SK-N-SH (cell line): ENCODE data around the gene UMOD. TPM values are rescaled to one million over a fixed set of nuclear protein-coding genes. Genes with fewer than 3 reads are reported as not detected.

ENCODE experiments used
- CTCF ChIA-PET: fragments of 300-600, 350-600 bp; formaldehyde crosslinking; extraction: SDS; loops from one replicate; lab custom pipeline; 2021; lab: Yijun Ruan, JAX
- POLR2A ChIA-PET: fragments of 350-600 bp; sonication (Branson Sonifier 250); formaldehyde crosslinking; extraction: SDS; loops from one replicate; lab custom pipeline; 2020; ENCODE audit warnings: antibody characterized with exemption, inconsistent platforms; lab: Yijun Ruan, JAX
- DNase-seq: peaks from one replicate; pipeline ENCODE4 v3.0.0; 2012
- H2AFZ ChIP-seq: fragments of 200-600 bp; sonication (generic); 2 replicates; pipeline ENCODE4 v1.8.1; 2016; ENCODE audit warnings: antibody characterized with exemption, mild to moderate bottlenecking, low read depth
- H3F3A ChIP-seq: fragments of 200-600 bp; sonication (generic); replicated peaks from 2 replicates; pipeline ENCODE3; 2016; ENCODE audit warnings: antibody characterized with exemption, mild to moderate bottlenecking; ENCODE audit not compliant: insufficient read depth
- H3K27ac ChIP-seq, 2 experiments: fragments of 200-500 bp in 1 of 2; fragments of 200-600 bp in 1 of 2; sonication (Bioruptor generic) in 1 of 2; sonication (generic), shearing (Covaris generic) in 1 of 2; 2 replicates each; pipeline versions ENCODE4 v1.5.1 to v1.6.1; 2014 to 2016; ENCODE audit warnings: low read depth in 2 of 2, inconsistent platforms in 1 of 2, low read length in 1 of 2, mild to moderate bottlenecking in 1 of 2, mixed read lengths in 1 of 2
- H3K27me3 ChIP-seq: fragments of 200-600 bp; sonication (generic), shearing (Covaris generic); 2 replicates; pipeline ENCODE4 v1.6.1; 2016; ENCODE audit warnings: mixed run types; ENCODE audit not compliant: insufficient read depth
- H3K36me3 ChIP-seq, 2 experiments: fragments of 200-500 bp in 1 of 2; fragments of 200-600 bp in 1 of 2; sonication (Bioruptor generic) in 1 of 2; sonication (generic) in 1 of 2; replicated peaks in 1 of 2; 2 replicates each; pipeline versions ENCODE3 to v1.5.1; 2014 to 2016; ENCODE audit warnings: low read length in 1 of 2, mild to moderate bottlenecking in 1 of 2; ENCODE audit not compliant: insufficient read depth in 2 of 2, control insufficient read depth in 1 of 2
- H3K4me1 ChIP-seq, 2 experiments: fragments of 200-500 bp in 1 of 2; fragments of 200-600 bp in 1 of 2; sonication (Bioruptor generic) in 1 of 2; sonication (generic), shearing (Covaris generic) in 1 of 2; 2 replicates each; pipeline versions ENCODE4 v1.5.1 to v1.6.1; 2014 to 2016; ENCODE audit warnings: low read depth in 1 of 2, low read length in 1 of 2, mixed run types in 1 of 2; ENCODE audit not compliant: insufficient read depth in 2 of 2, control insufficient read depth in 1 of 2
- H3K4me2 ChIP-seq: fragments of 200-600 bp; sonication (generic), shearing (Covaris generic); 2 replicates; pipeline ENCODE4 v1.6.1; 2017; ENCODE audit warnings: mixed run types
- H3K4me3 ChIP-seq, 2 experiments: fragments of 200-500 bp in 1 of 2; fragments of 200-600 bp in 1 of 2; sonication (Bioruptor generic) in 1 of 2; sonication (generic), shearing (Covaris generic) in 1 of 2; 2 replicates each; pipeline versions ENCODE4 v1.5.1 to v1.8.1; 2014 to 2016; ENCODE audit warnings: low read depth in 2 of 2, inconsistent platforms in 1 of 2, low read length in 1 of 2, mild to moderate bottlenecking in 1 of 2, mixed read lengths in 1 of 2, moderate library complexity in 1 of 2
- H3K79me2 ChIP-seq: fragments of 200-600 bp; sonication (generic); 2 replicates; pipeline ENCODE4 v1.8.1; 2017; ENCODE audit warnings: mild to moderate bottlenecking; ENCODE audit not compliant: insufficient read depth
- H3K9ac ChIP-seq: fragments of 200-600 bp; sonication (generic); 2 replicates; pipeline ENCODE4 v1.6.1; 2017; ENCODE audit warnings: mixed run types
- H3K9me2 ChIP-seq: fragments of 200-600 bp; sonication (generic); 2 replicates; pipeline ENCODE4 v1.6.1; 2017; ENCODE audit warnings: mixed run types
- H3K9me3 ChIP-seq: fragments of 200-600 bp; sonication (generic); 2 replicates; pipeline ENCODE4 v1.6.1; 2017; ENCODE audit warnings: mixed run types, mild to moderate bottlenecking, moderate library complexity
- H4K20me1 ChIP-seq: fragments of 200-600 bp; sonication (generic); 2 replicates; pipeline ENCODE4 v1.6.1; 2017; ENCODE audit warnings: mild to moderate bottlenecking, mixed run types; ENCODE audit not compliant: insufficient read depth
- CHD2 ChIP-seq: fragments of 150-350 bp; IDR thresholded peaks from 2 replicates; pipeline ENCODE4 v1.6.1; 2018; ENCODE audit warnings: low read length; ENCODE audit not compliant: partially characterized antibody
- ELF1 ChIP-seq: IDR thresholded peaks from 2 replicates; pipeline ENCODE4 v1.4.0; 2012
- EP300 ChIP-seq, 2 experiments: IDR thresholded peaks; 2 replicates each; pipeline versions ENCODE4 v1.4.0 to v1.6.1; 2012; ENCODE audit warnings: borderline replicate concordance in 1 of 2, low read depth in 1 of 2, low read length in 1 of 2
- FOSL2 ChIP-seq: IDR thresholded peaks from 2 replicates; pipeline ENCODE4 v1.4.0; 2012; ENCODE audit warnings: low read depth, mild to moderate bottlenecking, moderate library complexity, borderline replicate concordance
- FOXJ3 ChIP-seq: sonication (generic); formaldehyde crosslinking; IDR thresholded peaks from 2 replicates; pipeline ENCODE4 v1.5.1; 2020; ENCODE audit warnings: mild to moderate bottlenecking, missing genetic modification reagents
- FOXM1 ChIP-seq: IDR thresholded peaks from 2 replicates; pipeline ENCODE4 v1.4.0; 2012; ENCODE audit warnings: low read depth, mild to moderate bottlenecking
- GATA2 ChIP-seq: sonication (generic); formaldehyde crosslinking; IDR thresholded peaks from 2 replicates; pipeline ENCODE4 v1.5.0; 2020; ENCODE audit warnings: mild to moderate bottlenecking, missing genetic modification reagents
- MEF2A ChIP-seq: IDR thresholded peaks from 2 replicates; pipeline ENCODE4 v1.4.0; 2012; ENCODE audit warnings: low read depth, borderline replicate concordance
- NFIC ChIP-seq: IDR thresholded peaks from 2 replicates; pipeline ENCODE4 v1.4.0; 2012; ENCODE audit warnings: borderline replicate concordance
- POLR2AphosphoS5 ChIP-seq: IDR thresholded peaks from 2 replicates; pipeline ENCODE4 v1.6.1; 2012; ENCODE audit warnings: low read depth, low read length
- RAD21 ChIP-seq: IDR thresholded peaks from 2 replicates; pipeline ENCODE4 v1.6.1; 2012; ENCODE audit warnings: mild to moderate bottlenecking, low read length
- RCOR1 ChIP-seq: fragments of 150-350 bp; IDR thresholded peaks from 2 replicates; pipeline ENCODE4 v1.6.1; 2017; ENCODE audit warnings: antibody characterized with exemption, low read length
- RXRA ChIP-seq: IDR thresholded peaks from 2 replicates; pipeline ENCODE4 v1.4.0; 2012; ENCODE audit warnings: low read depth, mild to moderate bottlenecking, borderline replicate concordance
- SIN3A ChIP-seq: IDR thresholded peaks from 2 replicates; pipeline ENCODE4 v1.6.1; 2012; ENCODE audit warnings: low read depth, mild to moderate bottlenecking, low read length, moderate library complexity, borderline replicate concordance
- SMC3 ChIP-seq: IDR thresholded peaks from 2 replicates; pipeline ENCODE4 v1.6.1; 2012; ENCODE audit warnings: low read depth, low read length, improper control_type of control experiment
- TAF1 ChIP-seq: IDR thresholded peaks from 2 replicates; pipeline ENCODE4 v1.6.1; 2012; ENCODE audit warnings: low read depth, mild to moderate bottlenecking, low read length, moderate library complexity, borderline replicate concordance
- TCF12 ChIP-seq: IDR thresholded peaks from 2 replicates; pipeline ENCODE4 v1.4.0; 2012
- WGBS: methylation state at CpG from one replicate; pipeline ENCODE4 v1.1.6; 2017; ENCODE audit warnings: low lambda C conversion rate; 5-methylcytosine and 5-hydroxymethylcytosine counted together
- polyA plus RNA-seq, 3 experiments: library from polyadenylated mRNA; depleted of rRNA; stranded (reverse); fragments of >200 nt; gene quantifications; 2 replicates each; pipeline ENCODE4 v1.2.3, GENCODE V29; 2012
- TF ChIP-seq, protein P1 (sequence below): IDR thresholded peaks from 2 replicates; pipeline ENCODE4 v1.4.0; 2012; ENCODE audit warnings: low read depth
- TF ChIP-seq, protein P2 (sequence below): IDR thresholded peaks from 2 replicates; pipeline ENCODE4 v1.6.1; 2012; ENCODE audit warnings: mild to moderate bottlenecking, low read depth, low read length, moderate library complexity
- TF ChIP-seq, protein P3 (sequence below): IDR thresholded peaks from 2 replicates; pipeline ENCODE4 v1.4.0; 2012; ENCODE audit warnings: low read depth, borderline replicate concordance
- TF ChIP-seq, protein P4 (sequence below): fragments of 200-600 bp; sonication (generic); IDR thresholded peaks from 2 replicates; pipeline ENCODE4 v1.6.1; 2017; ENCODE audit warnings: antibody characterized with exemption, mild to moderate bottlenecking, moderate library complexity

Gene UMOD
- polyA plus RNA-seq, 1 of the 3 experiments (the other 2 are of a cell fraction), result not detected

DNA sequence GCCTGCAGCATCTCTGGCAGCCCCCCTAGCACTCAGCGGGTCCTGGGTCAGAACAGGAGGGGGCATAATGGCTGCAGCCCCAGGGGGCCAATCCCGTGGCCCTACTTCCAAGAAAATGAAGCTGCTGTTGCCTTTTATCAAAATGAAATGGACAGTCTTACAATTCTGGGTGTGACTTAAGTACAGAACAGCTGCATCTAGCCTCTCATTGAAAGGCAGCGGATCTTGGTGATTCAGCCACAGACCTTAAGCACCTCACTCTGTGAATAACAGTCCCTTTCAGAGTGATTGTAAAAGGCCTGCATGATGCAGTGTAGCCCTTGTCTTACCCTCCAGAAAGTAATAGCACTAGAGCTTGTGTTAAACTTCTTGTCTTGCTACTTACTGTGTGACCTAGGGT, 11.5 kb upstream of the UMOD start (continued):
- no peak for TF ChIP-seq RXRA
- TF ChIP-seq, all 33 proteins: peak for 0

DNA sequence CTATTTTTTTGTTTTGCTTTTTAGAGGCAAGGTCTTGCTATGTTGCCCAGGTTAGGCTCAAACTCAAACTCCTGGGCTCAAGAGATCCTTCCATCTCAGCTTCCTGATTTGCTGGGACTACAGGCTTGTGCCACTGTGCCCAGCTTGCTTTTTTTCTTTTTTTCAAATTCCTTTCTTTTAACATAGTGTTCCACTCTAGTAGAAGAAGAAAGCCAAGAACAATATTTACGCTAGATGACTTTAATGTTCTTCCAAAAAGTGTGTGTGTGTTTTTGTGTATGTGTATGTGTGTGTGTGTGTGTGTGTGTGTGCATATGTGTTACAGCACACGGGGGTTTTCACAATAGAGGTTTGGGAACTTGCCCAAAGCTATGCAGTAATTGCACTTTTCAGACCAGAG, 10.7 kb upstream of the UMOD start:
- no peak overlapping the region for H3K4me2 ChIP-seq
- H3K9me3 ChIP-seq, result no peaks in the 10 kb centered on the region
- H4K20me1 ChIP-seq, result no peaks in the 10 kb centered on the region
- no peak for TF ChIP-seq ELF1
- no peak for TF ChIP-seq EP300 (IDR thresholded peaks at IDR 0.05; ENCODE audit: borderline replicate concordance in 1 of 2, low read depth in 1 of 2, low read length in 1 of 2)
- no peak for TF ChIP-seq MEF2A
- TF ChIP-seq, protein P1, sequence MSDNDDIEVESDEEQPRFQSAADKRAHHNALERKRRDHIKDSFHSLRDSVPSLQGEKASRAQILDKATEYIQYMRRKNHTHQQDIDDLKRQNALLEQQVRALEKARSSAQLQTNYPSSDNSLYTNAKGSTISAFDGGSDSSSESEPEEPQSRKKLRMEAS, result no peak
- TF ChIP-seq RAD21, result no peak
- no peak for TF ChIP-seq GATA2 (CRISPR knock-in tag)
- TF ChIP-seq FOXM1, result no peak
- no peak for TF ChIP-seq RCOR1
- no peak for TF ChIP-seq SIN3A
- TF ChIP-seq FOSL2, result no peak
- TF ChIP-seq NFIC, result no peak
- TF ChIP-seq POLR2AphosphoS5, result no peak
- TF ChIP-seq, protein P2, sequence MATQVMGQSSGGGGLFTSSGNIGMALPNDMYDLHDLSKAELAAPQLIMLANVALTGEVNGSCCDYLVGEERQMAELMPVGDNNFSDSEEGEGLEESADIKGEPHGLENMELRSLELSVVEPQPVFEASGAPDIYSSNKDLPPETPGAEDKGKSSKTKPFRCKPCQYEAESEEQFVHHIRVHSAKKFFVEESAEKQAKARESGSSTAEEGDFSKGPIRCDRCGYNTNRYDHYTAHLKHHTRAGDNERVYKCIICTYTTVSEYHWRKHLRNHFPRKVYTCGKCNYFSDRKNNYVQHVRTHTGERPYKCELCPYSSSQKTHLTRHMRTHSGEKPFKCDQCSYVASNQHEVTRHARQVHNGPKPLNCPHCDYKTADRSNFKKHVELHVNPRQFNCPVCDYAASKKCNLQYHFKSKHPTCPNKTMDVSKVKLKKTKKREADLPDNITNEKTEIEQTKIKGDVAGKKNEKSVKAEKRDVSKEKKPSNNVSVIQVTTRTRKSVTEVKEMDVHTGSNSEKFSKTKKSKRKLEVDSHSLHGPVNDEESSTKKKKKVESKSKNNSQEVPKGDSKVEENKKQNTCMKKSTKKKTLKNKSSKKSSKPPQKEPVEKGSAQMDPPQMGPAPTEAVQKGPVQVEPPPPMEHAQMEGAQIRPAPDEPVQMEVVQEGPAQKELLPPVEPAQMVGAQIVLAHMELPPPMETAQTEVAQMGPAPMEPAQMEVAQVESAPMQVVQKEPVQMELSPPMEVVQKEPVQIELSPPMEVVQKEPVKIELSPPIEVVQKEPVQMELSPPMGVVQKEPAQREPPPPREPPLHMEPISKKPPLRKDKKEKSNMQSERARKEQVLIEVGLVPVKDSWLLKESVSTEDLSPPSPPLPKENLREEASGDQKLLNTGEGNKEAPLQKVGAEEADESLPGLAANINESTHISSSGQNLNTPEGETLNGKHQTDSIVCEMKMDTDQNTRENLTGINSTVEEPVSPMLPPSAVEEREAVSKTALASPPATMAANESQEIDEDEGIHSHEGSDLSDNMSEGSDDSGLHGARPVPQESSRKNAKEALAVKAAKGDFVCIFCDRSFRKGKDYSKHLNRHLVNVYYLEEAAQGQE, result no peak
- TF ChIP-seq, protein P3, sequence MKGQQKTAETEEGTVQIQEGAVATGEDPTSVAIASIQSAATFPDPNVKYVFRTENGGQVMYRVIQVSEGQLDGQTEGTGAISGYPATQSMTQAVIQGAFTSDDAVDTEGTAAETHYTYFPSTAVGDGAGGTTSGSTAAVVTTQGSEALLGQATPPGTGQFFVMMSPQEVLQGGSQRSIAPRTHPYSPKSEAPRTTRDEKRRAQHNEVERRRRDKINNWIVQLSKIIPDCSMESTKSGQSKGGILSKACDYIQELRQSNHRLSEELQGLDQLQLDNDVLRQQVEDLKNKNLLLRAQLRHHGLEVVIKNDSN, result no peak
- TF ChIP-seq TAF1, result no peak
- TF ChIP-seq CHD2, result no peak
- TF ChIP-seq SMC3, result no peak
- TF ChIP-seq FOXJ3 (CRISPR knock-in tag), result no peak
- no peak for TF ChIP-seq TCF12
- TF ChIP-seq, protein P4, sequence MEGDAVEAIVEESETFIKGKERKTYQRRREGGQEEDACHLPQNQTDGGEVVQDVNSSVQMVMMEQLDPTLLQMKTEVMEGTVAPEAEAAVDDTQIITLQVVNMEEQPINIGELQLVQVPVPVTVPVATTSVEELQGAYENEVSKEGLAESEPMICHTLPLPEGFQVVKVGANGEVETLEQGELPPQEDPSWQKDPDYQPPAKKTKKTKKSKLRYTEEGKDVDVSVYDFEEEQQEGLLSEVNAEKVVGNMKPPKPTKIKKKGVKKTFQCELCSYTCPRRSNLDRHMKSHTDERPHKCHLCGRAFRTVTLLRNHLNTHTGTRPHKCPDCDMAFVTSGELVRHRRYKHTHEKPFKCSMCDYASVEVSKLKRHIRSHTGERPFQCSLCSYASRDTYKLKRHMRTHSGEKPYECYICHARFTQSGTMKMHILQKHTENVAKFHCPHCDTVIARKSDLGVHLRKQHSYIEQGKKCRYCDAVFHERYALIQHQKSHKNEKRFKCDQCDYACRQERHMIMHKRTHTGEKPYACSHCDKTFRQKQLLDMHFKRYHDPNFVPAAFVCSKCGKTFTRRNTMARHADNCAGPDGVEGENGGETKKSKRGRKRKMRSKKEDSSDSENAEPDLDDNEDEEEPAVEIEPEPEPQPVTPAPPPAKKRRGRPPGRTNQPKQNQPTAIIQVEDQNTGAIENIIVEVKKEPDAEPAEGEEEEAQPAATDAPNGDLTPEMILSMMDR, result no peak
- 21% methylated on average over 2 of the region's 2 CpGs for WGBS
- no peaks in the 10 kb centered on the region for H3K79me2 ChIP-seq
- H3K9me2 ChIP-seq, result no peaks in the 10 kb centered on the region
- H3K4me3 ChIP-seq, result no peak overlapping the region
- H3K27me3 ChIP-seq, result peaks cover 6% of the 10 kb centered on the region; the same call in 1 of the 2 replicates
- H3K4me1 ChIP-seq, result no peaks in the 10 kb centered on the region
- DNase-seq, result no peak
- no peak overlapping the region for H2AFZ ChIP-seq
- H3K27ac ChIP-seq, result no peak overlapping the region
- H3K36me3 ChIP-seq, result no peaks in the 10 kb centered on the region
- CTCF ChIA-PET, result interaction anchor here (1.1 to 4.3 kb wide), 4 partner anchors 20 to 62 kb away, joined by 3 to 18 read pairs (median 6); no protein-coding TSS in a partner anchor
- no peak overlapping the region for H3K9ac ChIP-seq
- no peaks in the 10 kb centered on the region for H3F3A ChIP-seq
- POLR2A ChIA-PET, result no interaction called here
